MM.1S (cell line): Measurements from ENCODE around the gene SLC6A12.

ENCODE experiments used
- CTCF ChIP-seq: fragments of 300-600 bp; sonication (generic); IDR thresholded peaks from 2 replicates; pipeline ENCODE4 v1.5.1; 2016; ENCODE audit warnings: antibody characterized with exemption, low read length, mixed read lengths
- EZH2 ChIP-seq: fragments of 300-600 bp; sonication (generic); optimal IDR thresholded peaks from 2 replicates; pipeline ENCODE3; 2017; ENCODE audit warnings: low read depth, mild to moderate bottlenecking, antibody characterized with exemption, low read length, mixed read lengths
- EZH2phosphoT487 ChIP-seq: fragments of 300-600 bp; sonication (generic); IDR thresholded peaks from 2 replicates; pipeline ENCODE4 v1.6.1; 2018; ENCODE audit warnings: antibody characterized with exemption, low read length

- TF ChIP-seq CTCF (no peak), EZH2phosphoT487 (no peak), EZH2 (no peak)
Observed at GRCh38 chr12:171743-172676, 41.9 kb downstream of the SLC6A12 start.
